BLaER1 (cell line): Measurements from ENCODE around the gene FAM25A.

Experiments
- H3K27ac ChIP-seq: shearing (Covaris generic); formaldehyde crosslinking; 2 replicates; pipeline ENCODE4 v1.8.1; 2022
- H3K27me3 ChIP-seq: shearing (Covaris generic); formaldehyde crosslinking; 2 replicates; pipeline ENCODE4 v1.8.1; 2022
- H3K36me3 ChIP-seq: shearing (Covaris generic); formaldehyde crosslinking; 2 replicates; pipeline ENCODE4 v1.8.1; 2022
- H3K4me1 ChIP-seq: shearing (Covaris generic); formaldehyde crosslinking; 2 replicates; pipeline ENCODE4 v1.8.1; 2022
- H3K4me2 ChIP-seq: shearing (Covaris generic); formaldehyde crosslinking; 2 replicates; pipeline ENCODE4 v1.8.1; 2022
- H3K4me3 ChIP-seq: shearing (Covaris generic); formaldehyde crosslinking; 2 replicates; pipeline ENCODE4 v1.8.1; 2022
- H3K9ac ChIP-seq: shearing (Covaris generic); formaldehyde crosslinking; 2 replicates; pipeline ENCODE4 v1.8.1; 2022
- H3K9me3 ChIP-seq: shearing (Covaris generic); formaldehyde crosslinking; 2 replicates; pipeline ENCODE4 v1.8.1; 2022
- H4K20me1 ChIP-seq: shearing (Covaris generic); formaldehyde crosslinking; 2 replicates; pipeline ENCODE4 v1.8.1; 2022
- Cebpa-rat ChIP-seq: shearing (Covaris generic); IDR thresholded peaks from 2 replicates; pipeline ENCODE4 v1.8.1; 2022

FAM25A gene

DNA sequence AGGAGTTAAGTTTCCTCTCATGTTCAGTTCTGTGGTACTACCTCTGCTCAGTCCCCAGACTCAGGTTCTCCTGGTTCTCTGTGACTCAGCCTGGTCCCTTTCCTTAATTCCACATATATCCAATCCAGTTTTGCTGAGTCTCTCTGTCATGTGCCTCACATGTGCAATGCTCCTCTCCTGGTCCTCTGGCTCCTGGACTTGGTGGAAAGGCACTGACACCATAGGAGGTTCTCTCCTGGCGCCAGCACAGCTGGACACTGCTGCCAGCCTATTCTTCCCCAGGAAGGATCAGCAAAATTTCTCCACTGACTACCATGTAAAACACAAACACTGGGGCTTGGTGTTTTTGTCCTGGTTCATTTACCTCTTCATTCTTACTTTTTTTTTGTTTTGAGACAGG, 46.8 kb downstream of the FAM25A start:
- Histone ChIP-seq H3K27ac (no peak overlapping the region), H3K36me3 (peaks cover 98% of the 10 kb centered on the region), H3K4me1 (no peaks in the 10 kb centered on the region), H3K9me3 (no peaks in the 10 kb centered on the region), H3K9ac (no peak overlapping the region), H4K20me1 (no peaks in the 10 kb centered on the region; the same call in none of the 2 replicates), H3K4me3 (no peak overlapping the region), H3K27me3 (no peaks in the 10 kb centered on the region), H3K4me2 (no peak overlapping the region)
- no peak for TF ChIP-seq Cebpa-rat

GRCh38 chr10:87068281-87068680, 48.2 kb downstream of the FAM25A start:
- H3K4me2 ChIP-seq, result no peak overlapping the region
- no peak for TF ChIP-seq Cebpa-rat

GRCh38 chr10:87072449-87072848, 52.4 kb downstream of the FAM25A start:
- no peaks in the 10 kb centered on the region for H3K27me3 ChIP-seq
- H3K4me3 ChIP-seq, result no peak overlapping the region
- peaks cover 18% of the 10 kb centered on the region for H4K20me1 ChIP-seq
- no peaks in the 10 kb centered on the region for H3K4me1 ChIP-seq
- H3K27ac ChIP-seq, result no peak overlapping the region
- no peak for TF ChIP-seq Cebpa-rat
- H3K9ac ChIP-seq, result no peak overlapping the region
- no peaks in the 10 kb centered on the region for H3K9me3 ChIP-seq
- H3K36me3 ChIP-seq, result peaks cover 85% of the 10 kb centered on the region
- H3K4me2 ChIP-seq, result no peak overlapping the region

More at GRCh38 chr10:87068281-87068680, 48.2 kb downstream of the FAM25A start:
- H4K20me1 ChIP-seq, result no peaks in the 10 kb centered on the region; the same call in none of the 2 replicates
- peaks cover 100% of the 10 kb centered on the region for H3K36me3 ChIP-seq
- no peak overlapping the region for H3K4me3 ChIP-seq
- H3K4me1 ChIP-seq, result no peaks in the 10 kb centered on the region
- no peaks in the 10 kb centered on the region for H3K27me3 ChIP-seq
- no peaks in the 10 kb centered on the region for H3K9me3 ChIP-seq
- H3K27ac ChIP-seq, result no peak overlapping the region
- H3K9ac ChIP-seq, result no peak overlapping the region
